Right forelimb (tissue), 1 donor: ENCODE measurements around the gene GPR22.

Source experiments
- DNase-seq: peaks from one replicate; pipeline ENCODE4 v3.0.0-alpha.2; 2018

Gene GPR22

DNA sequence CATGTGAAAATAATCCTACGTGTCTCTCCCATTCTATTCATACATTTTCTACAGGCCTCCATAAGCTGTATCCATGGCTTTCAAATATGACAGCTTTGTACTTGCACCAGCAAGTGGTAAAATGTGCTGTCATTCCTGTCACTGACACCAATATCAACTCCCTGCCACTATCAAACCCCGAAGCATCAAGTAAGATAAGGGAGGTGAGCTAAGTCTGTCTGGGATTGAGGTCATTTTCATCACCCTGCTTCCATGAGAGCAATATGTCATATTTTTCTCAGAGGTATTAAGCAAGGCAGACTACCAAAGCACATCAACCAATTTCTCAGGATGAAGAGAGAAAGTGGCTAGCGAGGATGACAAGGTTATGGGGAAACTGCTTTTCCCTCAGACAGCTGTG is 11.1 kb downstream of the GPR22 start:
- DNase-seq: no peak

DNA sequence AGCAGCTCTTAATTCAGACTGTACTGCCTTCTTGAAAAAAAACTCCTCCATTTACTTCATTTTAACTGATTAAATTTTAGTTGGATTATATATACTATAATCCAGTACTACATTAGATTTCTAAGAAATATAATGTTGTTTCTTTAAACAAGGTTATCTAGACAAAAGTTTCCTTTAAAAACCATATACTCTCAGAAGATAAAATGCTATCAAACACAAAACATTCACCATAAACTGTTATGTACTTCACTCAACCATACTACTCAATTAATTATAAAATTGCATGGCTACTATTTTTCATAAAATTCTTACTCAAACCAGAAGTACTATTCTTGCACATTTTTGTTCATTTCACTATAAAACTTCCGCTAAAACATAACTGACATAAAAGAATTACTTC is 12.7 kb downstream of the GPR22 start:
- no peak for DNase-seq

DNA sequence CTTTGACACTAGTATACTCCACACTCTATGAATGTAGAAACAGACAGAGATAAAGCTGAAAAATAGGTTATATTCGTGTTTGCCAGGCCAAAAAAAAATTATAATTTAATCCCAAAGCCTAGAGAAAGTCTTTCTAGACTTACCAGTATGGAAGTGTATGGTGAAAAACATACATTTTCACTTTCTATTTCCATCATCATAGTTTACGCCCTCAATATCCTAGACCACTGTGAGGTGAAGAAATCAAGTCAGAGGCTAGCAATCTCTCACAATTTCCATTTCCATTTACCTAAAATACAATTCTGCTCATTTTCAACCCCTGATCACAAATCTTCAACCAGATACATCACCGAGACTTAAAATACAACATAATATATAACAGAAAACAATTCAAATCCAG is 16.2 kb downstream of the GPR22 start:
- no peak for DNase-seq

DNA sequence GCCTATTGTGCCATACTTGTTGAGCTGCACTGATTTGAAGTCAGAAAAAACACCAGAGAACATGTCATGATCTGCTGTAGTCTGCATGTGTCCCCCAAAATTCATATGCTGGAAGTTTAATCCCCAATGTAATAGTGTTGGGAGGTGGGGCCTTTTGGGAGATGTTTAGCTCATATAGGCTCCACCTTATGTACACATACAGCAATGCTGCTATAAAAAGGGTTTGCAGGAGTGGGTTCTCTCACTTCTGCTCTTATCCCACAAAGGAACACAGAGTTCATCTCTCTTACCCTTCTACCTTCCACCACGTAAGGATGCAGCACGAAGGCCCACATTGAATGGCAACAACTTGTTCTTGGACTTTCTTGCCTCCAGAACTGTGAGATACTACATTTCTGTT is 23.0 kb downstream of the GPR22 start:
- DNase-seq: no peak

DNA sequence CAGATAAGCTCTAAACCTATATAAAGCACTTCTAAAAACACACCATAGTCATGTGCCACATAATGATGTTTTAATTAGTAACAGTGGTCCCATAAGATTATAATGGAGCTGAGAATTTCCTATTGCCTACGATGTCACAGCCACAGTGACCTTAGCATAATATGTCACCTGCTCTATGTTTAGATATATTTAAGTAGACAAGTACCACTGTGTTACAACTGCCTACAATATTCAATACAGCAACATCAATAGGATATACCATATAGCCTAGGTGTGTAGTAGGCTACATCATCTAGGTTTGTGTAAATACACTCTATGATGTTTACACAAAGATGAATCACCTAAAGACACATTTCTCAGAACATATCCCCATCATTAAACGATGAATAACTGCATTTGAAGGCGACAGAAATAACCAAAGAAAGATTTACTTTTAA is 24.5 kb downstream of the GPR22 start:
- DNase-seq: no peak

DNA sequence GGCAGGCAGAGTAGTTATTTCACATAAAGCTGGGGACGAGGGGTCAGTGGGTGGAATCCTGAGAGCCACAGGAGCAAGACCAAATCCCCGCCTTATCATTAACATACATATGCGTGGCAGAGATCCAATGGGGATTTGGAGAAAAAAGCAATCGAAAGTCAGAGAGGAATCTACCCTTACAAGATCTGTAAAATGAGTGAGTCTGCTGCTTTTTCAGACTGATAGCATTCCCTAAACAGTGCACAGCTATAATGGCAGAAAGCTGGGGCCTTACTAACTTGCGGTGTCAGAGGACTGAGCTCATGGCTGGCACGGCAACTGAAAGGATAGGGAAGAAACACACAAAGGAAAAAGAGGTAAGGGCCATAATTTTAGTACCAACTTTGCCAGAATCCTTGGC is 25.0 kb downstream of the GPR22 start:
- no peak for DNase-seq

DNA sequence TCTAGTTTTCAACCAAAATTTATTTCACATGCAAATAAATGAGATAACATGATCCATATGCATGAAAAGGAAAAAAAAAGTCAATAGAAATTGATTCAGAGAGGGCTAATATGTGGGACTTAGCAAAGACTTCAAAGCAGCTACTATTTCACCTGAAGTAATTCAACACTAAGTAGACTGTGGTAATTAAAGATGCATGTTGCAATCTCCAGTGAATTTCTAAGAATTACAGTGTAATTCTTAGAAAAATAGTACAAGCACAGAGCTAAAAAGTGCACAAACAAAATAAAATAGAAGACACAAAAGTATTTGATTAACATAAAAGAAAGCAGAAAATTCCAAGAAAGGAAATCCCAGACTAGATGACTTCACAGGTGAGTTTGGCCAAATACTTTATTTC is 25.7 kb downstream of the GPR22 start:
- no peak for DNase-seq

DNA sequence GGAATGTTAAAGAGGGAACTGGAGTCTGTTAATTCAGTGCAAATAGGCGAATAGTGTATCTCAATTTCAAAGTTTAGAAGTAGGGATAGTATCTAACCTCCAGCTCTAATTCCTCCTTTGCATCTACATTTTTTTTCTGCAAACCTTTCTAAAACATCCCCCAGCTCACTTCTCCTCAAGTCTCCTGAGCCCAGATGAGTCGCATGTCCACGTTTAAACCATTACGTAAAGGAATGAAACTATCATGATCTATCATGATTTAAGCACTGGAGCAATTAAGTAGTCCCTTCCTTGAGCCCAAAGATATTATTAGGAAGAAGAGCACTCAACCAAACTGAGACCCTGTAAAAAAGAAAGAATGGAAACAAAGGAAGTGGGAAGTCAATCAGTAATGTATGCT is 29.9 kb downstream of the GPR22 start:
- no peak for DNase-seq

DNA sequence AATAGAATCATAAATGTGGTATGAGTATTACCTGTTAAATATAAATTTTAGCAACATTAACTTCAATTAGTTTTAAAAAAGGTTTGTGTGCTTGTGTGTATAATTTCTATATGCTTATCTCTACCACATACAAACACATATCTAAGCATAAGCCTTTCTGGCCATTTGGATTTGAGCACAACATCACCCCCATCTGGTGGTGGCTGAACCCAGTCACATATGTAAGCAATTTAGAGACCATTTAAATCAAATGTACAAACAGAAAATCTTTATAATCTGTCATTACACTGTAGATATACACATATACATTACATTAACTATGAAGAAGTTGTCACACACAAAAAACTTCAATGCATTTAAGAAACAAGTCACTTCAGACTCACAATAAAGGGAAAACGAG is 31.7 kb downstream of the GPR22 start:
- no peak for DNase-seq

DNA sequence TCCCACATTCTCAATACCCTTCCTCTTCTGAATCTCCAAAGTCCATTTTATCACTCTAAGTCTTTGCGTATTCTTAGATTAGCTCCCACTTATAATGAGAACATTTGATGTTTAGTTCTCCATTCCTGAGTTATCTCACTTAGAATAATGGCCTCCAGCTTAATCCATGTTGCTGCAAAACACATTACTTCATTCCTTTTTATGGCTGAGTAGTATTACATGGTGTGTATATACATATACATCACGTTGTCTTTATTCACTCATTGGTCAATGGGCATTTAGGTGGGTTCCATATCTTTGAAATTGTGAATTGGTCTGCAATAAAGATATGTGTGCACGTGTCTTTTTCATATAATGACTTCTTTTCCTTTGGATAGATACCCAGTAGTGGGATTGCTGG is 32.3 kb downstream of the GPR22 start:
- no peak for DNase-seq

DNA sequence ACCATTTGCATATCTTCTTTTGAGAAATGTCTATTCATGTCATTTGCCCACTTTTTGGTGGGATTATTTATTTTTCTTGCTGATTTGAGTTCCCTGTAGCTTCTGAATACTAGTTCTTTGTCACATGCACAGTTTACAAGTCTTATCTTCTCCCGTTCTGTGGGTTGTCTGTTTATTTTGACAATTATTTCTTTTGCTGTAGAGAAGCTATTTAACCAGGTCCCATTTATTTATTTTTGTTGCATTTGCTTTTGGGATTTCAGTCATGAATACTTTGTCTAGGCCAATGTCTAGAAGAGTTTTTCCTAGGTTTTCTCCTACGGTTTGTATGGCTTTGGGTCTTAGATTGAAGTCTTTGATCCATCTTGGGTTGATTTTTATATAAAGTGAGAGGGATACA is 32.9 kb downstream of the GPR22 start:
- DNase-seq: no peak

DNA sequence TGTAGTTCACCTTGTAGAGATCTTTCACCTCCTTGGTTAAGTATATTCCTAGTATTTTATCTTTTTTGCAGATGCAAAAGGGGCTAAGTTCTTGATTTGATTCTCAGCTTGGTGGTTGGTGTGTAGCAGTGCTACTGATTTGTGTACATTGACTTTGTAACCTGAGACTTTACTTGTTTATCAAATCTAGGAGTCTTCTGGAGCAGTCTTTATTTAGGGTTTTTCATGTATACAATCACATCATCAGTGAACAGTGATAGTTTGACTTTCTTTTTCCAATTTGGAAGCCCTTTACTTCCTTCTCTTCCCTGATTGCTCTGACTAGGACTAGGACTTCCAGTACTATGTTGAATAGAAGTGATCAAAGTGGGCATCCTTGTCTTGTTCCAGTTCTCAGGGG is 33.8 kb downstream of the GPR22 start:
- DNase-seq: no peak

DNA sequence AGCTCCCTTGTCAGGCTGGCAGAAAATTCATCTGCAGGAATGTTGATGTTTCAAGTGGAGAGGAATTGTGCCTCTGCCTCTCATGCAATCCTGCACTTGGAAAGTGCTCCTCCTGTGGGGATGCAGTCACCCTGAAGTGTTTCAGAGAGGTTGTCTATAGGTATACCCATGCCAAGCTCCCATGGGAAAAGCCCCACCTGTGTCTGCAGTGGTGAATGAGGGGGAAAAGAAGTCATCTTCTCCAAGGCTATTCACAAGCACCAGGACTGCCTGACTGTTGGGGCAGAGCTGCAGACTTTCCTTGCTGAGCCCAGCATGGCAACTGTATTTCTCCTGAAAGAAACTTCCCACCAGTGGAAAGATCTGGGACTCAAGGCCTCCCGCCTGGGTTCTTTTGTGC is 35.5 kb downstream of the GPR22 start:
- DNase-seq: no peak

DNA sequence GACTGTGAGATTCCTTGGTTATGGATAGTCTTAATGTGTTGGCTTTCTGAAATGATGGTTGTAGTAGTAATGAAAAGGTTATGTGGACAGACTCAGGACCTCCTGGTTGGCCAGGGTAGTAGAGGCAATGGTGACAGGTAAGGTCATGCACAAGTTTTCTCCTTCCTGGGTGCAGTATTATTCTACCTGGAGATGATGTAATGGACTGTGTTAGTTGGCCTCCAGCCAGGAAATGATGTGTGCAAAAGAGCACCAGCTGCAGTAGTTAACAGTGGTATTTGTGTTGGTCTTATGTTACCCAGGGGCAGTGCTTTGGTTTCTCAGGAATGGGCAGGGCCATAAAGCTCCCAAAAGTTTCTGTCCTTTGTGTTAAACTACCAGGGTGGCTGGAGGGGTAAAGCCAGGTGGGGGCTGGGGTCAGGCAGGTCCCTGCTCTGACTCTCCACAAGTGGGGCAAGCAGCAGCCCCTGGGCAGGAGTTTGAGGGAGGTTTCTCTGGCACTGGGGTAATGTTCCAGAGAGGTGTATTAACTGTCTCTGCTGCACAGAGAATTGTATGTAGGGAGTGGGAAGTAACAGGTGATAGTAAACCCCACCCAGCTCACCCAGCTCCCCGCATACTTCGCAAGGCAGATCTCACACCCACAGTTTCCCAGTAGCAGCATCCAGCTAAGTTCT is 36.3 kb downstream of the GPR22 start:
- no peak for DNase-seq

DNA sequence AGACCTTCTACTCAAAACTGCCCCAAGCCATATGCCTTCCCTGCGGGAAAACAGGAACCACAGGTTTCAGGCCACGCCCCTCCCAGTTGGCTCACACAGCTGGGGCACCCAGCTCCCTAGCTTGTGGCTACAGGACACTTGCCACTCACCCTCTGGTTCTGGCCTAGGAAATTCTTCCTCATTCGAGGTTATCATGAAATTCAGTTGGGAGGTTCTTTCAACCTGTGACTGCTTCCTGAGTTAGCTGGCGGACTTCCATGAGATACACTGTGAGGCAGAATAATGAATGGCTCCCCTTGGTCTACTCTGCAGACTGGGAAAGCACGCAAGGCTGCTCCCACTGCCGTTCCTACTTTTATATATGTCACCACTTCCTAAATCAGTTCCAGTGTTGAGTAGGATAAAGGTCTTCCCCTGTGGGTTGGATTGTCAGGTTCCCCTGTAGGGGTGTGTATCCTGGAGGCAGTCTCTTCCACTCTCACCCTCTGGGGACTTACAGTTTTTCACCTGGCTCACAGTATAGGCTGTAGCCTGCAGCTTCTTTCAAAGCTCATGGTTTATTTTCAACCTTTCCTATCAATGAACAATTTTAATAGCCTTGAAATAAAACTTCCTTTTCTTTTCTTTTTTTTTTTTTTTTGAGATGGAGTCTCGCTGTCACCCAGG is 37.0 kb downstream of the GPR22 start:
- no peak for DNase-seq
